HCT116 (cell line): ENCODE measurements around the gene COL5A1. TPM values are rescaled to one million over a fixed set of nuclear protein-coding genes. Genes with fewer than 3 reads are reported as not detected.

Source experiments
- ATAC-seq: fragments of 200-7000 bp; cut with Tn5 transposase; 2 replicates; pipeline ENCODE4 v1.9.1; 2020; ENCODE audit warnings: mild to moderate bottlenecking, moderate library complexity
- BruUV-seq: library from RNA; stranded (reverse); fragments of 400-500 nt; replicated peaks from 2 replicates; lab custom pipeline; 2021; lab: Mats Ljungman, UMichigan
- CTCF ChIA-PET: fragments of 300-600 bp; sonication (Branson Sonifier 250); formaldehyde crosslinking; loops from one replicate; lab custom pipeline; 2021; ENCODE audit warnings: antibody characterized with exemption; lab: Charles Lee
- POLR2A ChIA-PET: fragments of 300-600, 350-600 bp; sonication (Branson Sonifier 250); formaldehyde crosslinking; loops from one replicate; lab custom pipeline; 2021; ENCODE audit warnings: antibody characterized with exemption; lab: Charles Lee
- RAD21 ChIA-PET, 2 experiments: fragments of 300-600 bp; sonication (Branson Sonifier 250); formaldehyde crosslinking; loops; one replicate each; lab custom pipeline; 2023; ENCODE audit warnings: low total read pairs in 2 of 2; ENCODE audit not compliant: uncharacterized antibody in 2 of 2, unreplicated experiment in 2 of 2, low non-redundant PET in 1 of 2; lab: Charles Lee
- DNase-seq: peaks from one replicate; pipeline ENCODE4 v3.0.0-alpha.2; 2010; ENCODE audit warnings: low read depth, low spot score
- H2AFZ ChIP-seq: fragments of 200-600 bp; shearing (Covaris generic), sonication (generic); 2 replicates; pipeline ENCODE4 v1.6.1; 2017; ENCODE audit warnings: low read depth, mixed run types, mixed read lengths, antibody characterized with exemption, low read length; ENCODE audit not compliant: poor library complexity, severe bottlenecking
- H3K27ac ChIP-seq: 2 replicates; pipeline ENCODE4 v1.5.1; 2012; ENCODE audit warnings: low read depth, low read length
- H3K27me3 ChIP-seq: fragments of 200-600 bp; sonication (generic); 2 replicates; pipeline ENCODE4 v1.6.1; 2016; ENCODE audit warnings: mixed run types, low read length, mixed read lengths; ENCODE audit not compliant: insufficient read depth
- H3K36me3 ChIP-seq, 2 experiments: fragments of 200-500 bp in 1 of 2; fragments of 200-600 bp in 1 of 2; sonication (Bioruptor generic) in 1 of 2; sonication (generic) in 1 of 2; 2 replicates each; pipeline versions ENCODE4 v1.5.1 to v1.6.1; 2014 to 2016; ENCODE audit warnings: low read length in 2 of 2, inconsistent platforms in 1 of 2, mixed read lengths in 1 of 2, mixed run types in 1 of 2; ENCODE audit not compliant: insufficient read depth in 2 of 2, control insufficient read depth in 1 of 2
- H3K4me1 ChIP-seq, 2 experiments: fragments of 200-600 bp in 1 of 2; sonication (generic) in 1 of 2; 2 replicates each; pipeline versions ENCODE4 v1.5.1 to v1.6.1; 2012 to 2017; ENCODE audit warnings: low read length in 2 of 2, inconsistent platforms in 1 of 2, mild to moderate bottlenecking in 1 of 2, mixed read lengths in 1 of 2, mixed run types in 1 of 2, moderate library complexity in 1 of 2; ENCODE audit not compliant: insufficient read depth in 2 of 2, control insufficient read depth in 1 of 2
- H3K4me2 ChIP-seq: fragments of 200-600 bp; sonication (generic); 2 replicates; pipeline ENCODE4 v1.6.1; 2017; ENCODE audit warnings: mixed run types, low read length, mixed read lengths
- H3K4me3 ChIP-seq, 2 experiments: fragments of 200-600 bp in 1 of 2; sonication (generic) in 1 of 2; replicated peaks in 1 of 2; 2 replicates each; pipeline ENCODE4 v1.5.1; 2011 to 2016; ENCODE audit warnings: low read length in 2 of 2, control low read depth in 1 of 2, low read depth in 1 of 2, mild to moderate bottlenecking in 1 of 2, mixed read lengths in 1 of 2, mixed run types in 1 of 2
- H3K79me2 ChIP-seq: fragments of 200-600 bp; sonication (generic); 2 replicates; pipeline ENCODE4 v1.6.1; 2017; ENCODE audit warnings: mild to moderate bottlenecking, mixed run types, low read length, moderate library complexity, mixed read lengths; ENCODE audit not compliant: insufficient read depth
- H3K9ac ChIP-seq: fragments of 200-600 bp; sonication (generic); 2 replicates; pipeline ENCODE4 v1.6.1; 2016; ENCODE audit warnings: low read length, mixed read lengths
- H3K9me2 ChIP-seq: fragments of 200-600 bp; sonication (generic), shearing (Covaris generic); 2 replicates; pipeline ENCODE4 v1.6.1; 2017; ENCODE audit warnings: mixed run types, mild to moderate bottlenecking, moderate library complexity; ENCODE audit not compliant: insufficient read depth
- H3K9me3 ChIP-seq, 2 experiments: fragments of 200-500 bp in 1 of 2; fragments of 200-600 bp in 1 of 2; sonication (Bioruptor generic) in 1 of 2; sonication (generic) in 1 of 2; 2 replicates each; pipeline ENCODE4 v1.6.1; 2014 to 2017; ENCODE audit warnings: low read length in 2 of 2, mixed read lengths in 2 of 2, inconsistent platforms in 1 of 2, low read depth in 1 of 2, mild to moderate bottlenecking in 1 of 2, mixed run types in 1 of 2, moderate library complexity in 1 of 2; ENCODE audit not compliant: control insufficient read depth in 1 of 2, insufficient read depth in 1 of 2
- H4K20me1 ChIP-seq: fragments of 200-600 bp; sonication (generic), shearing (Covaris generic); 2 replicates; pipeline ENCODE4 v1.6.1; 2017; ENCODE audit warnings: mixed run types, mild to moderate bottlenecking, moderate library complexity; ENCODE audit not compliant: insufficient read depth
- CTCF ChIP-seq, 3 experiments: fragments of 200-600 bp in 1 of 3; sonication (generic) in 1 of 3; IDR thresholded peaks in 2 of 3; conservative IDR thresholded peaks in 1 of 3; 2 replicates each; pipeline ENCODE4 v1.5.1; 2012 to 2017; ENCODE audit warnings: low read depth in 2 of 3, low read length in 2 of 3, antibody characterized with exemption in 1 of 3, borderline replicate concordance in 1 of 3, control low read depth in 1 of 3, mild to moderate bottlenecking in 1 of 3, mixed read lengths in 1 of 3, mixed run types in 1 of 3, moderate library complexity in 1 of 3; ENCODE audit not compliant: insufficient read depth in 1 of 3
- ELF1 ChIP-seq: IDR thresholded peaks from 2 replicates; pipeline ENCODE4 v1.6.1; 2012; ENCODE audit warnings: low read depth, borderline replicate concordance
- EZH2 ChIP-seq: fragments of 200-600 bp; sonication (generic); IDR thresholded peaks from 2 replicates; pipeline ENCODE4 v1.6.1; 2017; ENCODE audit warnings: antibody characterized with exemption, mixed run types
- EZH2phosphoT487 ChIP-seq: fragments of 200-600 bp; IDR thresholded peaks from 2 replicates; pipeline ENCODE4 v1.6.1; 2018; ENCODE audit warnings: antibody characterized with exemption, borderline replicate concordance
- POLR2AphosphoS5 ChIP-seq: IDR thresholded peaks from 2 replicates; pipeline ENCODE4 v1.6.1; 2011; ENCODE audit warnings: mild to moderate bottlenecking, low read depth, low read length, moderate library complexity
- RAD21 ChIP-seq: IDR thresholded peaks from 2 replicates; pipeline ENCODE4 v1.6.1; 2012; ENCODE audit warnings: low read depth, mild to moderate bottlenecking
- REST ChIP-seq: IDR thresholded peaks from 2 replicates; pipeline ENCODE4 v1.6.1; 2012; ENCODE audit warnings: low read depth
- SP1 ChIP-seq: IDR thresholded peaks from 2 replicates; pipeline ENCODE4 v1.6.1; 2012; ENCODE audit warnings: low read depth
- SRF ChIP-seq: IDR thresholded peaks from 2 replicates; pipeline ENCODE4 v1.6.1; 2012; ENCODE audit warnings: low read depth
- TCF7L2 ChIP-seq: IDR thresholded peaks from 2 replicates; pipeline ENCODE4 v1.7.0; 2011; ENCODE audit warnings: borderline replicate concordance, inconsistent platforms; ENCODE audit not compliant: insufficient read depth, insufficient read length; ENCODE audit errors: extremely low read depth
- ZNF274 ChIP-seq: fragments of 200-500 bp; sonication (Bioruptor generic); IDR thresholded peaks from 2 replicates; pipeline ENCODE4 v1.6.1; 2014; ENCODE audit warnings: mild to moderate bottlenecking, low read depth, low read length, inconsistent platforms
- intact Hi-C: fragments of 100-400 bp; cut with micrococcal nuclease; formaldehyde crosslinking; loops from 2 replicates; pipeline ENCODE4 v1.10.0; 2022
- total RNA-seq: library from RNA; stranded (reverse); gene quantifications from one replicate; pipeline ENCODE4 v1.2.1, GENCODE V29; 2021; ENCODE audit not compliant: unreplicated experiment

COL5A1 gene
- total RNA-seq, 1 experiment from 2014 or later = 0.30 TPM

- Histone ChIP-seq H3K27ac (no peak overlapping the region), H3K4me2 (no peak overlapping the region), H3K9me2 (no peaks in the 10 kb centered on the region), H3K9me3 (no peaks in the 10 kb centered on the region), H3K27me3 (no peaks in the 10 kb centered on the region), H3K36me3 (no peaks in the 10 kb centered on the region), H3K4me3 (no peak overlapping the region), H4K20me1 (no peaks in the 10 kb centered on the region), H3K79me2 (no peaks in the 10 kb centered on the region), H3K4me1 (no peaks in the 10 kb centered on the region), H3K9ac (no peak overlapping the region), H2AFZ (peak overlapping the region; percentile 70)
- BruUV-seq = no TSS peak
- TF ChIP-seq SRF = no peak
- no peak for TF ChIP-seq SP1
- no peak for TF ChIP-seq TCF7L2
- TF ChIP-seq CTCF (IDR thresholded peaks at IDR 0.05 in 2 of 3, conservative IDR thresholded peaks at IDR 0.05 in 1 of 3; ENCODE audit: borderline replicate concordance in 1 of 3, insufficient read depth in 1 of 3, low read depth in 2 of 3, low read length in 2 of 3) = peak; percentile 34 to 89 (median 86); a peak in 5 of 6 replicates
- no peak for TF ChIP-seq ELF1
- no peak for TF ChIP-seq EZH2phosphoT487
- no peak for TF ChIP-seq EZH2
- TF ChIP-seq REST = no peak
- peak; percentile 44 for TF ChIP-seq RAD21
- no peak for TF ChIP-seq ZNF274
- no peak for TF ChIP-seq POLR2AphosphoS5
- CTCF ChIA-PET = interaction anchor here (0.7 to 1.2 kb wide), 9 partner anchors 9 to 525 kb away, joined by 3 to 10 read pairs (median 3); partner anchors contain the start of gene RNU6ATAC
- DNase-seq (peak; percentile 29), ATAC-seq (peak; percentile 98)
- RAD21 ChIA-PET = interaction anchor here (1.0 kb wide), 2 partner anchors 240 kb away, joined by 4 to 5 read pairs; no protein-coding TSS in a partner anchor
- POLR2A ChIA-PET = no interaction called here
- intact Hi-C loops = loop anchor here (10.0 kb wide), 1 partner anchor 295 kb away; no protein-coding TSS in a partner anchor
These were observed 47.9 kb downstream of the COL5A1 start for GRCh38 chr9:134689321-134690181.
